GM23338 (cell line): ENCODE data around the gene PLIN4. TPM values are rescaled to one million over a fixed set of nuclear protein-coding genes. Genes with fewer than 3 reads are reported as not detected.

Source experiments
- ATAC-seq: fragments of 200-7000 bp; cut with Tn5 transposase; 3 replicates; pipeline ENCODE4 v1.9.1; 2020
- DNase-seq: peaks from one replicate; pipeline ENCODE4 v3.0.0-alpha.2; 2015; ENCODE audit warnings: low spot score
- H2AFZ ChIP-seq: fragments of 200-600 bp; sonication (generic); 2 replicates; pipeline ENCODE4 v1.8.0; 2016; ENCODE audit warnings: antibody characterized with exemption, mild to moderate bottlenecking, moderate library complexity
- H3F3A ChIP-seq: fragments of 200-600 bp; sonication (generic); replicated peaks from 2 replicates; pipeline ENCODE4 v1.8.0; 2017; ENCODE audit warnings: antibody characterized with exemption, mixed run types, low read depth
- H3K27ac ChIP-seq: fragments of 200-600 bp; sonication (generic); 2 replicates; pipeline ENCODE4 v1.6.1; 2016; ENCODE audit warnings: low read depth
- H3K27me3 ChIP-seq: fragments of 200-600 bp; sonication (generic); 2 replicates; pipeline ENCODE4 v1.8.0; 2016; ENCODE audit warnings: mild to moderate bottlenecking, mixed run types, moderate library complexity; ENCODE audit not compliant: insufficient read depth
- H3K36me3 ChIP-seq: fragments of 200-600 bp; sonication (generic); 2 replicates; pipeline ENCODE4 v1.8.0; 2016; ENCODE audit warnings: mild to moderate bottlenecking; ENCODE audit not compliant: insufficient read depth
- H3K4me1 ChIP-seq: fragments of 200-600 bp; sonication (generic); 2 replicates; pipeline ENCODE4 v1.8.0; 2016; ENCODE audit warnings: mild to moderate bottlenecking, moderate library complexity; ENCODE audit not compliant: insufficient read depth
- H3K4me2 ChIP-seq: fragments of 200-600 bp; sonication (generic); 2 replicates; pipeline ENCODE4 v1.7.1; 2017; ENCODE audit warnings: mixed run types
- H3K4me3 ChIP-seq: fragments of 200-600 bp; sonication (generic); 2 replicates; pipeline ENCODE4 v1.6.1; 2016; ENCODE audit warnings: mixed run types
- H3K79me2 ChIP-seq: fragments of 200-600 bp; sonication (generic); replicated peaks from 2 replicates; pipeline ENCODE4 v1.8.0; 2017; ENCODE audit warnings: mild to moderate bottlenecking; ENCODE audit not compliant: insufficient read depth
- H3K9me2 ChIP-seq: fragments of 200-600 bp; sonication (generic); 2 replicates; pipeline ENCODE4 v1.8.0; 2017; ENCODE audit not compliant: insufficient read depth
- H4K20me1 ChIP-seq: fragments of 200-600 bp; sonication (generic); replicated peaks from 2 replicates; pipeline ENCODE4 v1.8.0; 2017; ENCODE audit warnings: mild to moderate bottlenecking; ENCODE audit not compliant: insufficient read depth
- H3K27ac Mint-ChIP-seq: 2 replicates; pipeline ENCODE4 v1.8.0; 2020; ENCODE audit warnings: inconsistent platforms, mild to moderate bottlenecking, moderate library complexity, mixed read lengths
- H3K27me3 Mint-ChIP-seq: 3 replicates; pipeline ENCODE4 v1.8.0; 2022; ENCODE audit warnings: low read depth, mild to moderate bottlenecking, moderate library complexity, mixed read lengths, inconsistent platforms; ENCODE audit not compliant: insufficient read depth, poor library complexity
- H3K36me3 Mint-ChIP-seq: 3 replicates; pipeline ENCODE4 v1.8.0; 2021; ENCODE audit warnings: low read depth, mild to moderate bottlenecking, inconsistent platforms, moderate library complexity, mixed read lengths
- H3K4me1 Mint-ChIP-seq: 3 replicates; pipeline ENCODE4 v1.8.0; 2020; ENCODE audit warnings: mild to moderate bottlenecking, inconsistent platforms, mixed read lengths
- H3K4me3 Mint-ChIP-seq: 3 replicates; pipeline ENCODE4 v1.8.0; 2021; ENCODE audit warnings: moderate library complexity, mild to moderate bottlenecking, inconsistent platforms, mixed read lengths
- H3K9me3 Mint-ChIP-seq: 3 replicates; pipeline ENCODE4 v1.8.0; 2020; ENCODE audit warnings: moderate library complexity, mild to moderate bottlenecking, inconsistent platforms, mixed read lengths
- CREB1 ChIP-seq: fragments of 250-450 bp; sonication (Bioruptor Pico); IDR thresholded peaks from 2 replicates; pipeline ENCODE4 v1.5.0; 2020; ENCODE audit warnings: low read depth, mild to moderate bottlenecking, moderate library complexity
- EZH2 ChIP-seq: fragments of 200-600 bp; sonication (generic); IDR thresholded peaks from one replicate; pipeline ENCODE4 v1.8.0; 2017; ENCODE audit warnings: antibody characterized with exemption, mild to moderate bottlenecking, low read depth; ENCODE audit not compliant: unreplicated experiment
- EZH2phosphoT487 ChIP-seq: fragments of 200-600 bp; sonication (generic); IDR thresholded peaks from one replicate; pipeline ENCODE4 v1.8.1; 2018; ENCODE audit warnings: antibody characterized with exemption; ENCODE audit not compliant: unreplicated experiment
- JUNB ChIP-seq: IDR thresholded peaks from one replicate; pipeline ENCODE4 v1.6.1; 2016; ENCODE audit warnings: antibody characterized with exemption; ENCODE audit not compliant: unreplicated experiment
- NANOG ChIP-seq: IDR thresholded peaks from 2 replicates; pipeline ENCODE4 v1.6.1; 2016; ENCODE audit warnings: antibody characterized with exemption, borderline replicate concordance
- POLR2AphosphoS5 ChIP-seq: IDR thresholded peaks from 2 replicates; pipeline ENCODE4 v1.6.1; 2016; ENCODE audit warnings: antibody characterized with exemption, low read depth
- ZNF114 ChIP-seq: fragments of 250-450 bp; sonication (Bioruptor Pico); IDR thresholded peaks from 2 replicates; pipeline ENCODE4 v1.5.0; 2020; ENCODE audit warnings: mild to moderate bottlenecking, moderate library complexity
- ZNF331 ChIP-seq: fragments of 250-450 bp; sonication (Bioruptor Pico); IDR thresholded peaks from 2 replicates; pipeline ENCODE4 v1.5.0; 2020; ENCODE audit warnings: low read depth, mild to moderate bottlenecking, moderate library complexity
- polyA plus RNA-seq: library from polyadenylated mRNA; unstranded; fragments of >200 nt; fragmentation: Nextera tagmentation; extraction: Ambion mirVana; gene quantifications from 2 replicates; pipeline ENCODE4 v1.2.1, GENCODE V29; 2016
- total RNA-seq: library from RNA; depleted of rRNA; stranded (reverse); fragments of >200 nt; shearing (Covaris generic); gene quantifications from 2 replicates; pipeline ENCODE4 v1.2.3, GENCODE V29; 2014
- TF ChIP-seq, protein P1 (sequence below), 2 experiments: fragments of 200-600 bp in 1 of 2; sonication (generic) in 1 of 2; conservative IDR thresholded peaks; 2 replicates each; pipeline versions ENCODE4 v1.5.1 to v1.6.1; 2016 to 2017; ENCODE audit warnings: antibody characterized with exemption in 2 of 2, low read depth in 2 of 2, mild to moderate bottlenecking in 2 of 2, moderate library complexity in 1 of 2
- TF ChIP-seq, protein P2 (sequence below): IDR thresholded peaks from one replicate; pipeline ENCODE4 v1.6.1; 2018; ENCODE audit warnings: antibody characterized with exemption; ENCODE audit not compliant: unreplicated experiment

The PLIN4 gene
- total and polyA plus RNA-seq, 2 experiments from 2014 or later, result 0.19 to 0.59 TPM

DNA sequence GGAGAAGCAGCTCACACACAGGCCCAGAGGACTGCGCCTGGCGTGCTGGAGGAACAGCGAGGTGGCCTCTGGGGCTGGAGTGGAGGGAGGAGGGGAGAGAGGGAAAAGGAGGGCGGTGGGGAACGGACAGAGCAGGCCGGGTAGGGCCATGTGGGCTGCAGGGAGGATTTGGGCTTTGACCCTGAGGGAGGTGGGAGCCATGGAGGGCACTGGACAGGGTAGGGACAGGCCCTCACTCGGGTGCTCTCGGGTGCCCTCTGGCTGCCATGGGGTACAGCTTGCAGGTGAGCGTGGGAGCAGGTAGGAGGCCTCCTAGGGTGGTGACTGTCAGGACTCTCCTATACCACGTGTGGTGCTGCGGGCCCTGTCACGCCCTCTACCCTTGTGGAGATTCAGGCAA lies 22.8 kb downstream of the PLIN4 start:
- Histone ChIP-seq H3K27ac (no peak overlapping the region), H3K79me2 (no peaks in the 10 kb centered on the region), H3K27me3 (no peaks in the 10 kb centered on the region), H2AFZ (no peak overlapping the region), H3K9me2 (no peaks in the 10 kb centered on the region), H3K4me1 (no peaks in the 10 kb centered on the region), H3K4me3 (no peak overlapping the region), H4K20me1 (no peaks in the 10 kb centered on the region; the same call in 1 of the 2 replicates), H3K36me3 (peaks cover 14% of the 10 kb centered on the region; the same call in 1 of the 2 replicates), H3F3A (0 out of 2 replicates have a peak, but pooled peaks cover 7% of the 10 kb centered on the region), H3K4me2 (no peak overlapping the region)
- Mint-ChIP-seq H3K36me3 (peaks cover 28% of the 10 kb centered on the region), H3K4me1 (no peaks in the 10 kb centered on the region), H3K4me3 (no peak overlapping the region), H3K27ac (no peak overlapping the region), H3K27me3 (no peaks in the 10 kb centered on the region), H3K9me3 (no peaks in the 10 kb centered on the region)
- DNase-seq (peak; percentile 44), ATAC-seq (peak; percentile 80)
- TF ChIP-seq CREB1 (no peak), JUNB (no peak)
- TF ChIP-seq, protein P1, sequence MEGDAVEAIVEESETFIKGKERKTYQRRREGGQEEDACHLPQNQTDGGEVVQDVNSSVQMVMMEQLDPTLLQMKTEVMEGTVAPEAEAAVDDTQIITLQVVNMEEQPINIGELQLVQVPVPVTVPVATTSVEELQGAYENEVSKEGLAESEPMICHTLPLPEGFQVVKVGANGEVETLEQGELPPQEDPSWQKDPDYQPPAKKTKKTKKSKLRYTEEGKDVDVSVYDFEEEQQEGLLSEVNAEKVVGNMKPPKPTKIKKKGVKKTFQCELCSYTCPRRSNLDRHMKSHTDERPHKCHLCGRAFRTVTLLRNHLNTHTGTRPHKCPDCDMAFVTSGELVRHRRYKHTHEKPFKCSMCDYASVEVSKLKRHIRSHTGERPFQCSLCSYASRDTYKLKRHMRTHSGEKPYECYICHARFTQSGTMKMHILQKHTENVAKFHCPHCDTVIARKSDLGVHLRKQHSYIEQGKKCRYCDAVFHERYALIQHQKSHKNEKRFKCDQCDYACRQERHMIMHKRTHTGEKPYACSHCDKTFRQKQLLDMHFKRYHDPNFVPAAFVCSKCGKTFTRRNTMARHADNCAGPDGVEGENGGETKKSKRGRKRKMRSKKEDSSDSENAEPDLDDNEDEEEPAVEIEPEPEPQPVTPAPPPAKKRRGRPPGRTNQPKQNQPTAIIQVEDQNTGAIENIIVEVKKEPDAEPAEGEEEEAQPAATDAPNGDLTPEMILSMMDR (conservative IDR thresholded peaks at IDR 0.05; ENCODE audit: low read depth in 2 of 2), result peak; percentile 31 to 65

DNA sequence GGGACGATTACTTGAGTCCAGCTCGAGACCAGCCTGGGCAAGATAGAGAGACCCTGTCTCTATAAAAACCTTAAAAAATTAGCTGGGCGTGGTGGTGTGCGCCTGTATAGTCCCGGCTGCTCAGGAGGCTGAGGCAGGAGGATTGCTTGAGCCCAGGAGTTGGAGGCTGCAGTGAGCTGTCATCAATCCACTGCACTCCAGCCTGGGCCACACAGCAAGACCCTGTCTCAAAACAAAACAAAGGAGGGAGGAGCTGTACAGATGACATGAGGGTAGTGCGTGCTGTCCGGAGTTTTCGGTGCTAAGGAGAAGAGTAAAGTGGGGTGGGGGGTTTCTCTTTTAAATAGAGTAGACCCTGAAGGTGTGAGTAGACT lies 23.6 kb downstream of the PLIN4 start:
- no peak overlapping the region for H3K4me2 ChIP-seq
- H3K36me3 Mint-ChIP-seq, result peaks cover 33% of the 10 kb centered on the region
- H3K4me1 Mint-ChIP-seq, result no peaks in the 10 kb centered on the region
- H2AFZ ChIP-seq, result no peak overlapping the region
- H3K4me3 Mint-ChIP-seq, result no peak overlapping the region
- no peaks in the 10 kb centered on the region for H3K27me3 ChIP-seq
- no peak overlapping the region for H3K27ac Mint-ChIP-seq
- H3K36me3 ChIP-seq, result peaks cover 20% of the 10 kb centered on the region; the same call in 1 of the 2 replicates
- H3F3A ChIP-seq, result 0 out of 2 replicates have a peak, but pooled peaks cover 9% of the 10 kb centered on the region
- H3K4me1 ChIP-seq, result no peaks in the 10 kb centered on the region
- no peaks in the 10 kb centered on the region for H3K27me3 Mint-ChIP-seq
- no peak overlapping the region for H3K27ac ChIP-seq
- H3K4me3 ChIP-seq, result no peak overlapping the region
- H3K9me3 Mint-ChIP-seq, result no peaks in the 10 kb centered on the region
- H3K79me2 ChIP-seq, result no peaks in the 10 kb centered on the region
- ATAC-seq, result no peak
- DNase-seq, result no peak
- H3K9me2 ChIP-seq, result no peaks in the 10 kb centered on the region
- H4K20me1 ChIP-seq, result no peaks in the 10 kb centered on the region; the same call in 1 of the 2 replicates
- TF ChIP-seq EZH2phosphoT487 (no peak), NANOG (no peak), JUNB (no peak), POLR2AphosphoS5 (no peak), ZNF114 (CRISPR knock-in tag) (no peak), CREB1 (no peak), ZNF331 (CRISPR knock-in tag) (no peak), EZH2 (no peak)
- TF ChIP-seq, protein P1 (conservative IDR thresholded peaks at IDR 0.05; ENCODE audit: low read depth in 2 of 2), result no peak
- TF ChIP-seq, protein P2, sequence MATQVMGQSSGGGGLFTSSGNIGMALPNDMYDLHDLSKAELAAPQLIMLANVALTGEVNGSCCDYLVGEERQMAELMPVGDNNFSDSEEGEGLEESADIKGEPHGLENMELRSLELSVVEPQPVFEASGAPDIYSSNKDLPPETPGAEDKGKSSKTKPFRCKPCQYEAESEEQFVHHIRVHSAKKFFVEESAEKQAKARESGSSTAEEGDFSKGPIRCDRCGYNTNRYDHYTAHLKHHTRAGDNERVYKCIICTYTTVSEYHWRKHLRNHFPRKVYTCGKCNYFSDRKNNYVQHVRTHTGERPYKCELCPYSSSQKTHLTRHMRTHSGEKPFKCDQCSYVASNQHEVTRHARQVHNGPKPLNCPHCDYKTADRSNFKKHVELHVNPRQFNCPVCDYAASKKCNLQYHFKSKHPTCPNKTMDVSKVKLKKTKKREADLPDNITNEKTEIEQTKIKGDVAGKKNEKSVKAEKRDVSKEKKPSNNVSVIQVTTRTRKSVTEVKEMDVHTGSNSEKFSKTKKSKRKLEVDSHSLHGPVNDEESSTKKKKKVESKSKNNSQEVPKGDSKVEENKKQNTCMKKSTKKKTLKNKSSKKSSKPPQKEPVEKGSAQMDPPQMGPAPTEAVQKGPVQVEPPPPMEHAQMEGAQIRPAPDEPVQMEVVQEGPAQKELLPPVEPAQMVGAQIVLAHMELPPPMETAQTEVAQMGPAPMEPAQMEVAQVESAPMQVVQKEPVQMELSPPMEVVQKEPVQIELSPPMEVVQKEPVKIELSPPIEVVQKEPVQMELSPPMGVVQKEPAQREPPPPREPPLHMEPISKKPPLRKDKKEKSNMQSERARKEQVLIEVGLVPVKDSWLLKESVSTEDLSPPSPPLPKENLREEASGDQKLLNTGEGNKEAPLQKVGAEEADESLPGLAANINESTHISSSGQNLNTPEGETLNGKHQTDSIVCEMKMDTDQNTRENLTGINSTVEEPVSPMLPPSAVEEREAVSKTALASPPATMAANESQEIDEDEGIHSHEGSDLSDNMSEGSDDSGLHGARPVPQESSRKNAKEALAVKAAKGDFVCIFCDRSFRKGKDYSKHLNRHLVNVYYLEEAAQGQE, result no peak
